GM19328 (cell line): ENCODE measurements around the gene MTMR4.
"Not testable (repeated sequence)": the region's sequence is repeated elsewhere in the genome, so short reads cannot be mapped to it uniquely, and the experiment has no call there.

Source experiments
- ATAC-seq: cut with Tn5 transposase; IDR thresholded peaks from one replicate; pipeline ENCODE4 v1.9.1; 2021; ENCODE audit warnings: mild to moderate bottlenecking, moderate library complexity; ENCODE audit not compliant: unreplicated experiment

MTMR4 gene

GRCh38 chr17:58493506-58493905, 20.9 kb downstream of the MTMR4 start:
- ATAC-seq = no peak

- ATAC-seq = no peak
These were observed 22.0 kb downstream of the MTMR4 start for GRCh38 chr17:58492238-58493121.

- no peak for ATAC-seq
These were observed 22.9 kb downstream of the MTMR4 start for GRCh38 chr17:58491510-58492045.

- no peak for ATAC-seq
These were observed 26.0 kb downstream of the MTMR4 start for GRCh38 chr17:58488428-58488890.

GRCh38 chr17:58487589-58488427, 26.6 kb downstream of the MTMR4 start, which contains the start of gene HSF5:
Gene HSF5 (minus strand): TSS chr17:58488408. CDS start chr17:58488274, 134 bp downstream.
- ATAC-seq = peak; percentile 47

GRCh38 chr17:58484600-58484999, 29.8 kb downstream of the MTMR4 start:
- ATAC-seq = no peak

- not testable (repeated sequence) for ATAC-seq
These were observed 32.6 kb downstream of the MTMR4 start for GRCh38 chr17:58481798-58482197.

- ATAC-seq = no peak
These were observed 34.3 kb downstream of the MTMR4 start for GRCh38 chr17:58480090-58480489.

- no peak for ATAC-seq
These were observed 37.6 kb downstream of the MTMR4 start for GRCh38 chr17:58476812-58477211.

- ATAC-seq = no peak
These were observed 38.5 kb downstream of the MTMR4 start for GRCh38 chr17:58475985-58476384.

GRCh38 chr17:58470356-58470755, 44.1 kb downstream of the MTMR4 start:
- no peak for ATAC-seq

- ATAC-seq = no peak
These were observed 45.5 kb downstream of the MTMR4 start for GRCh38 chr17:58468944-58469343.

- no peak for ATAC-seq
These were observed 58.9 kb downstream of the MTMR4 start for GRCh38 chr17:58455491-58455890.

GRCh38 chr17:58452738-58453137, 61.7 kb downstream of the MTMR4 start:
- ATAC-seq = no peak

- no peak for ATAC-seq
These were observed 67.1 kb downstream of the MTMR4 start for GRCh38 chr17:58447039-58447975.

- ATAC-seq = no peak
These were observed 68.4 kb downstream of the MTMR4 start for GRCh38 chr17:58446086-58446485.
